A549 (cell line): Measurements from ENCODE around the gene GSTP1. TPM values are rescaled to one million over a fixed set of nuclear protein-coding genes. Genes with fewer than 3 reads are reported as not detected.

Source experiments
- ATAC-seq, 2 experiments: fragments of 200-7000 bp in 1 of 2; fragments of >200 bp in 1 of 2; cut with Nextera tagmentation in 1 of 2; cut with Tn5 transposase in 1 of 2; 3 replicates each; pipeline versions ENCODE4 v1.8.0 to v1.9.1; 2018 to 2020; ENCODE audit warnings: mild to moderate bottlenecking in 1 of 2, moderate library complexity in 1 of 2
- CTCF ChIA-PET: fragments of 300-600 bp; sonication (Branson Sonifier 250); formaldehyde crosslinking; extraction: SDS; loops from one replicate; lab custom pipeline; 2021; ENCODE audit warnings: antibody characterized with exemption, inconsistent platforms; lab: Yijun Ruan, JAX
- POLR2A ChIA-PET: fragments of 350-600 bp; formaldehyde crosslinking; extraction: SDS; loops from one replicate; lab custom pipeline; 2021; ENCODE audit warnings: antibody characterized with exemption, inconsistent platforms; lab: Yijun Ruan, JAX
- DNase-seq, 2 experiments: peaks; one replicate each; pipeline versions ENCODE4 v3.0.0 to v3.0.0-alpha.2; 2011 to 2016; ENCODE audit warnings: low read depth in 1 of 2, low spot score in 1 of 2
- FAIRE-seq: peaks from 2 replicates; lab custom pipeline; 2011; peaks lifted over from hg19 to GRCh38; lab: Jason Lieb, UNC
- H3K27ac ChIP-seq, 2 experiments: fragments of >200 bp; sonication (Bioruptor Twin); formaldehyde crosslinking; 3 replicates each; pipeline ENCODE4 v1.5.1; 2016 to 2017
- H3K4me1 ChIP-seq: fragments of >200 bp; sonication (Bioruptor Twin); formaldehyde crosslinking; 3 replicates; pipeline ENCODE4 v1.6.1; 2016
- H3K4me2 ChIP-seq: fragments of >200 bp; sonication (Bioruptor Twin); formaldehyde crosslinking; 3 replicates; pipeline ENCODE4 v1.6.1; 2016
- H3K4me3 ChIP-seq: fragments of >200 bp; sonication (Bioruptor Twin); formaldehyde crosslinking; 3 replicates; pipeline ENCODE4 v1.5.1; 2016
- H3K9me3 ChIP-seq: fragments of >200 bp; sonication (Bioruptor Twin); formaldehyde crosslinking; 3 replicates; pipeline ENCODE4 v1.6.1; 2016
- ATOH8 ChIP-seq: fragments of 250-450 bp; sonication (Bioruptor Pico); IDR thresholded peaks from 2 replicates; pipeline ENCODE4 v1.5.0; 2020; ENCODE audit warnings: low read depth, mild to moderate bottlenecking, moderate library complexity
- BCL3 ChIP-seq: fragments of >200 bp; sonication (Bioruptor Twin); formaldehyde crosslinking; IDR thresholded peaks from 3 replicates; pipeline ENCODE4 v1.6.1; 2016
- CHD2 ChIP-seq: fragments of 150-350 bp; IDR thresholded peaks from 2 replicates; pipeline ENCODE4 v1.6.1; 2014; ENCODE audit warnings: low read length; ENCODE audit not compliant: partially characterized antibody
- CTCF ChIP-seq: fragments of >200 bp; sonication (Bioruptor Twin); formaldehyde crosslinking; IDR thresholded peaks from 3 replicates; pipeline ENCODE4 v1.5.1; 2016
- EHF ChIP-seq: fragments of 250-450 bp; sonication (Bioruptor Pico); IDR thresholded peaks from 2 replicates; pipeline ENCODE4 v1.5.0; 2020; ENCODE audit warnings: mild to moderate bottlenecking
- EP300 ChIP-seq, 2 experiments: fragments of >200 bp; sonication (Bioruptor Twin); formaldehyde crosslinking; IDR thresholded peaks; 2 replicates in 1 of 2; 3 replicates in 1 of 2; pipeline ENCODE4 v1.6.1; 2016 to 2017
- FOSB ChIP-seq: fragments of 250-450 bp; sonication (Bioruptor Pico); IDR thresholded peaks from 2 replicates; pipeline ENCODE4 v1.5.0; 2020; ENCODE audit warnings: mild to moderate bottlenecking, moderate library complexity
- FOSL2 ChIP-seq, 2 experiments: fragments of 450-650 bp in 1 of 2; fragments of >200 bp in 1 of 2; sonication (Bioruptor Twin) in 1 of 2; formaldehyde crosslinking; IDR thresholded peaks; 2 replicates each; pipeline versions ENCODE4 v1.5.0 to v1.6.1; 2016 to 2020; ENCODE audit warnings: mild to moderate bottlenecking in 1 of 2, moderate library complexity in 1 of 2
- FOXS1 ChIP-seq: fragments of 250-450 bp; sonication (Bioruptor Pico); IDR thresholded peaks from 2 replicates; pipeline ENCODE4 v1.5.0; 2020; ENCODE audit warnings: mild to moderate bottlenecking, moderate library complexity
- HES2 ChIP-seq: fragments of >200 bp; sonication (Bioruptor Twin); formaldehyde crosslinking; IDR thresholded peaks from 2 replicates; pipeline ENCODE4 v1.6.1; 2016
- HOXB5 ChIP-seq: fragments of 250-450 bp; sonication (Bioruptor Pico); IDR thresholded peaks from 2 replicates; pipeline ENCODE4 v1.5.0; 2020; ENCODE audit warnings: mild to moderate bottlenecking, moderate library complexity
- MAZ ChIP-seq: fragments of 150-350 bp; IDR thresholded peaks from 2 replicates; pipeline ENCODE4 v1.6.1; 2014; ENCODE audit warnings: antibody characterized with exemption, low read depth, low read length, borderline replicate concordance
- POLR2AphosphoS2 ChIP-seq: conservative IDR thresholded peaks from 2 replicates; pipeline ENCODE4 v1.6.1; 2012; ENCODE audit warnings: low read length, improper control_type of control experiment, inconsistent platforms
- RAD21 ChIP-seq, 2 experiments: fragments of >200 bp in 1 of 2; sonication (Bioruptor Twin) in 1 of 2; formaldehyde crosslinking in 1 of 2; IDR thresholded peaks in 1 of 2; conservative IDR thresholded peaks in 1 of 2; 2 replicates in 1 of 2; 3 replicates in 1 of 2; pipeline ENCODE4 v1.6.1; 2012 to 2018; ENCODE audit warnings: inconsistent platforms in 1 of 2
- RCOR1 ChIP-seq: fragments of 150-350 bp; IDR thresholded peaks from 2 replicates; pipeline ENCODE4 v1.6.1; 2014; ENCODE audit warnings: antibody characterized with exemption, low read length, low read depth
- REST ChIP-seq: fragments of 200-600 bp; sonication (generic); IDR thresholded peaks from 2 replicates; pipeline ENCODE4 v1.6.1; 2016; ENCODE audit warnings: antibody characterized with exemption, mild to moderate bottlenecking, moderate library complexity
- SMC3 ChIP-seq: fragments of >200 bp; sonication (Bioruptor Twin); formaldehyde crosslinking; IDR thresholded peaks from 3 replicates; pipeline ENCODE4 v1.6.1; 2018; ENCODE audit warnings: inconsistent platforms
- ZSCAN20 ChIP-seq: fragments of 250-450 bp; sonication (Bioruptor Pico); IDR thresholded peaks from 2 replicates; pipeline ENCODE4 v1.8.0; 2022; ENCODE audit warnings: mild to moderate bottlenecking, moderate library complexity
- WGBS: methylation state at CpG from one replicate; pipeline ENCODE4 v1.1.6; 2017; ENCODE audit errors: missing lambda C conversion rate; 5-methylcytosine and 5-hydroxymethylcytosine counted together
- polyA plus RNA-seq, 4 experiments: library from polyadenylated mRNA; depleted of rRNA in 3 of 4; stranded (reverse); fragments of >200 nt; fragmentation: RNase III in 1 of 4; extraction: RNeasy Plus Mini Kit Qiagen cat#74134 plus additional on column Dnase treatment in 1 of 4; gene quantifications; 2 replicates in 3 of 4; 3 replicates in 1 of 4; pipeline ENCODE4 v1.2.3, GENCODE V29; 2011 to 2017

GSTP1 gene
- polyA plus RNA-seq, 2 of the 4 experiments (the other 2 are of a cell fraction): 991 to 1,034 TPM

GRCh38 chr11:67614730-67615714, 31.4 kb downstream of the GSTP1 start:
- TF ChIP-seq CTCF: peak; percentile 55
- TF ChIP-seq SMC3: peak; percentile 49; the same call in 2 of the 3 replicates
- no peak for TF ChIP-seq EP300 (IDR thresholded peaks at IDR 0.05)
- no peak for TF ChIP-seq EHF (CRISPR knock-in tag)
- peak in 1 of 2 experiments; percentile 30; a peak in 3 of 5 replicates for TF ChIP-seq RAD21 (conservative IDR thresholded peaks at IDR 0.05 in 1 of 2, IDR thresholded peaks at IDR 0.05 in 1 of 2)
- TF ChIP-seq CHD2: no peak
- TF ChIP-seq, all 56 proteins: peak for 3
- H3K4me1 ChIP-seq: no peaks in the 10 kb centered on the region
- CTCF ChIA-PET: interaction anchor here (0.8 to 10.2 kb wide), 28 partner anchors 9 to 213 kb away, joined by 3 to 181 read pairs (median 4); partner anchors contain the start of genes GSTP1, NUDT8 and PPP1CA
- H3K27ac ChIP-seq: no peak overlapping the region
- DNase-seq (peak; percentile 55 to 71), ATAC-seq (peak; percentile 72 to 90), FAIRE-seq (no peak)
- H3K4me2 ChIP-seq: no peak overlapping the region
- no peak overlapping the region for H3K4me3 ChIP-seq
- 73% methylated on average over 13 of the region's 18 CpGs for WGBS
- POLR2A ChIA-PET: interaction anchor here (1.7 kb wide), 1 partner anchor 15 kb away, joined by 9 read pairs; the partner anchor contains the start of gene NUDT8
- no peaks in the 10 kb centered on the region for H3K9me3 ChIP-seq

GRCh38 chr11:67615728-67616430, 32.3 kb downstream of the GSTP1 start:
- Histone ChIP-seq H3K4me2 (no peak overlapping the region), H3K9me3 (no peaks in the 10 kb centered on the region), H3K4me3 (no peak overlapping the region), H3K4me1 (no peaks in the 10 kb centered on the region), H3K27ac (no peak overlapping the region)
- DNase-seq (no peak), FAIRE-seq (no peak), ATAC-seq (peak in 1 of 2 experiments; percentile 2; a peak in 1 of 6 replicates)
- WGBS: 84% methylated on average over 26 of the region's 34 CpGs
- POLR2A ChIA-PET: no interaction called here
- CTCF ChIA-PET: interaction anchor here (0.6 to 10.2 kb wide), 6 partner anchors 10 to 39 kb away, joined by 3 to 181 read pairs (median 11); partner anchors contain the start of genes GSTP1 and NUDT8
- TF ChIP-seq RCOR1 (no peak), POLR2AphosphoS2 (no peak), FOSL2 (IDR thresholded peaks at IDR 0.05) (no peak), FOSL2 (CRISPR knock-in tag; IDR thresholded peaks at IDR 0.05) (no peak), ZSCAN20 (CRISPR knock-in tag) (no peak), FOSB (no peak)

- Histone ChIP-seq H3K4me2 (no peak overlapping the region), H3K4me1 (no peaks in the 10 kb centered on the region), H3K9me3 (no peaks in the 10 kb centered on the region), H3K4me3 (no peak overlapping the region), H3K27ac (no peak overlapping the region)
- DNase-seq (no peak), FAIRE-seq (no peak), ATAC-seq (0 out of 6 replicates have a peak, but pooled peaks of 1 of the 2 experiments have one; percentile 7)
- CTCF ChIA-PET: interaction anchor here (0.6 to 10.2 kb wide), 6 partner anchors 9 to 45 kb away, joined by 3 to 181 read pairs (median 4); partner anchors contain the start of gene NUDT8
- POLR2A ChIA-PET: no interaction called here
- WGBS: 64% methylated on average over 11 of the region's 11 CpGs
- TF ChIP-seq EHF (CRISPR knock-in tag) (no peak), ATOH8 (no peak), MAZ (no peak), BCL3 (no peak), RCOR1 (no peak), FOXS1 (CRISPR knock-in tag) (no peak), REST (no peak), HES2 (no peak), HOXB5 (no peak)
Observed at GRCh38 chr11:67616431-67617242, 33.0 kb downstream of the GSTP1 start.
